IMR-90 (cell line): Measurements from ENCODE around the gene MRPS10. TPM values are rescaled to one million over a fixed set of nuclear protein-coding genes. Genes with fewer than 3 reads are reported as not detected.

ENCODE experiments used
- ATAC-seq: fragments of 200-7000 bp; cut with Tn5 transposase; 2 replicates; pipeline ENCODE4 v1.9.1; 2020; ENCODE audit warnings: low read depth, mild to moderate bottlenecking, moderate library complexity
- BruUV-seq: library from RNA; stranded (reverse); fragments of 400-500 nt; replicated peaks from 2 replicates; lab custom pipeline; 2021; lab: Mats Ljungman, UMichigan
- CTCF ChIA-PET: fragments of 300-600 bp; formaldehyde crosslinking; extraction: SDS; loops from one replicate; lab custom pipeline; 2021; ENCODE audit warnings: antibody characterized with exemption; lab: Yijun Ruan, JAX
- POLR2A ChIA-PET: fragments of 300-600 bp; sonication (Branson Sonifier 250); formaldehyde crosslinking; loops from one replicate; lab custom pipeline; 2022; ENCODE audit warnings: antibody characterized with exemption; ENCODE audit not compliant: unreplicated experiment; lab: Charles Lee
- DNase-seq: peaks from one replicate; pipeline ENCODE4 v3.0.0; 2013
- H2AFZ ChIP-seq: replicated peaks from 2 replicates; pipeline ENCODE3; 2013; ENCODE audit warnings: low read length, mild to moderate bottlenecking; ENCODE audit not compliant: poor library complexity
- H2AK5ac ChIP-seq: 2 replicates; pipeline ENCODE4 v1.6.1; 2013; ENCODE audit warnings: low read depth, low read length, inconsistent platforms
- H2AK9ac ChIP-seq: replicated peaks from 2 replicates; pipeline ENCODE3; 2013; ENCODE audit warnings: mild to moderate bottlenecking, low read depth, low read length, moderate library complexity; ENCODE audit not compliant: poor library complexity
- H2BK120ac ChIP-seq: 2 replicates; pipeline ENCODE4 v1.6.1; 2013; ENCODE audit warnings: low read depth, low read length, inconsistent platforms
- H2BK15ac ChIP-seq: 3 replicates; pipeline ENCODE4 v1.6.1; 2013; ENCODE audit warnings: low read depth, low read length, inconsistent platforms
- H2BK20ac ChIP-seq: 2 replicates; pipeline ENCODE4 v1.6.1; 2013; ENCODE audit warnings: low read depth, mild to moderate bottlenecking, inconsistent platforms, low read length, moderate library complexity
- H2BK5ac ChIP-seq: 2 replicates; pipeline ENCODE4 v1.6.1; 2013; ENCODE audit warnings: mild to moderate bottlenecking, low read depth, low read length, inconsistent platforms; ENCODE audit not compliant: poor library complexity, severe bottlenecking
- H3K14ac ChIP-seq: replicated peaks from 2 replicates; pipeline ENCODE4 v1.6.1; 2013; ENCODE audit warnings: low read depth, low read length, inconsistent platforms
- H3K18ac ChIP-seq: 2 replicates; pipeline ENCODE4 v1.6.1; 2013; ENCODE audit warnings: low read depth, low read length, control low read depth
- H3K23ac ChIP-seq: 2 replicates; pipeline ENCODE4 v1.6.1; 2013; ENCODE audit warnings: low read depth, low read length, inconsistent platforms
- H3K27ac ChIP-seq: 2 replicates; pipeline ENCODE4 v1.5.1; 2013; ENCODE audit warnings: mild to moderate bottlenecking, control low read depth, low read length; ENCODE audit not compliant: insufficient read depth
- H3K27me3 ChIP-seq: 2 replicates; pipeline ENCODE4 v1.6.1; 2013; ENCODE audit warnings: low read length; ENCODE audit not compliant: control insufficient read depth, insufficient read depth
- H3K36me3 ChIP-seq: 2 replicates; pipeline ENCODE4 v1.6.1; 2013; ENCODE audit warnings: low read length, mixed read lengths; ENCODE audit not compliant: control insufficient read depth, insufficient read depth
- H3K4ac ChIP-seq: 2 replicates; pipeline ENCODE4 v1.6.1; 2013; ENCODE audit warnings: low read depth, low read length, inconsistent platforms
- H3K4me1 ChIP-seq: 2 replicates; pipeline ENCODE4 v1.6.1; 2013; ENCODE audit warnings: low read length, mixed read lengths; ENCODE audit not compliant: control insufficient read depth, insufficient read depth
- H3K4me2 ChIP-seq: 2 replicates; pipeline ENCODE4 v1.6.1; 2013; ENCODE audit warnings: low read depth, mild to moderate bottlenecking, control low read depth, low read length, moderate library complexity
- H3K4me3 ChIP-seq: 2 replicates; pipeline ENCODE4 v1.5.1; 2013; ENCODE audit warnings: low read depth, mild to moderate bottlenecking, control low read depth, low read length, moderate library complexity; ENCODE audit not compliant: insufficient read depth
- H3K56ac ChIP-seq: 2 replicates; pipeline ENCODE4 v1.6.1; 2013; ENCODE audit warnings: low read length, inconsistent platforms; ENCODE audit not compliant: insufficient read depth; ENCODE audit errors: extremely low read depth
- H3K79me1 ChIP-seq, 2 experiments: 2 replicates each; pipeline ENCODE4 v1.6.1; 2013; ENCODE audit warnings: low read length in 2 of 2, inconsistent platforms in 1 of 2, low read depth in 1 of 2
- H3K9ac ChIP-seq: 2 replicates; pipeline ENCODE4 v1.6.1; 2013; ENCODE audit warnings: low read depth, low read length, control low read depth
- H3K9me1 ChIP-seq: 2 replicates; pipeline ENCODE4 v1.6.1; 2013; ENCODE audit warnings: low read length, inconsistent platforms; ENCODE audit not compliant: insufficient read depth
- H3K9me3 ChIP-seq: 2 replicates; pipeline ENCODE4 v1.6.1; 2013; ENCODE audit warnings: low read length; ENCODE audit not compliant: control insufficient read depth, insufficient read depth
- H4K20me1 ChIP-seq: 2 replicates; pipeline ENCODE4 v1.6.1; 2013; ENCODE audit warnings: low read length, inconsistent platforms; ENCODE audit not compliant: insufficient read depth
- H4K5ac ChIP-seq: 2 replicates; pipeline ENCODE4 v1.6.1; 2013; ENCODE audit warnings: mild to moderate bottlenecking, low read depth, low read length, control low read depth
- H4K8ac ChIP-seq, 2 experiments: 2 replicates each; pipeline ENCODE4 v1.6.1; 2013; ENCODE audit warnings: low read depth in 2 of 2, low read length in 2 of 2, control low read depth in 1 of 2, inconsistent platforms in 1 of 2
- H4K91ac ChIP-seq: 2 replicates; pipeline ENCODE4 v1.6.1; 2013; ENCODE audit warnings: low read depth, low read length, inconsistent platforms; ENCODE audit not compliant: insufficient read depth
- CHD1 ChIP-seq: IDR thresholded peaks from 2 replicates; pipeline ENCODE4 v1.6.1; 2012; ENCODE audit warnings: low read depth, low read length, improper control_type of control experiment
- FOS ChIP-seq: fragments of 150-350 bp; IDR thresholded peaks from 2 replicates; pipeline ENCODE4 v1.6.1; 2016; ENCODE audit warnings: low read depth, low read length
- WGBS, 2 experiments: methylation state at CpG; one replicate each; pipeline versions ENCODE4 v1.1.5 to v1.1.7; 2013; ENCODE audit warnings: missing lambda C conversion rate in 2 of 2; ENCODE audit not compliant: insufficient read length in 1 of 2; ENCODE audit errors: extremely low coverage in 2 of 2; 5-methylcytosine and 5-hydroxymethylcytosine counted together
- dilution Hi-C: fragments of 300-500 bp; cut with HindIII; formaldehyde crosslinking; loops from one replicate; pipeline ENCODE4 v1.14.3; 2018; ENCODE audit warnings: low sequenced_read_pairs; ENCODE audit not compliant: unreplicated experiment
- in situ Hi-C: fragments of 300-500 bp; cut with MboI; formaldehyde crosslinking; loops from 3 replicates; pipeline ENCODE4 v1.14.3; 2019; ENCODE audit warnings: low sequenced_read_pairs, inconsistent platforms, mixed read lengths
- intact Hi-C: fragments of 100-400 bp; cut with micrococcal nuclease; formaldehyde crosslinking; loops from 2 replicates; pipeline ENCODE4 v1.10.0; 2022
- polyA plus RNA-seq, 3 experiments: library from polyadenylated mRNA; depleted of rRNA; stranded (reverse); fragments of >200 nt; gene quantifications; 2 replicates each; pipeline ENCODE4 v1.2.3, GENCODE V29; 2012; ENCODE audit warnings: low replicate concordance in 1 of 3
- total RNA-seq: library from RNA; depleted of rRNA; stranded (reverse); fragments of >200 nt; gene quantifications from 2 replicates; pipeline ENCODE4 v1.2.3, GENCODE V29; 2012

Gene MRPS10
- total and polyA plus RNA-seq, 2 of the 4 experiments (the other 2 are of a cell fraction): 28.5 to 47.0 TPM

- peak; percentile 90 for ATAC-seq
- H3K27ac ChIP-seq: peak overlapping the region; percentile 87
- H3K4ac ChIP-seq: peak overlapping the region; percentile 89
- no TSS peak for BruUV-seq
- ChIA-PET POLR2A (interaction anchor here (0.8 kb wide), 1 partner anchor 12 kb away, joined by 3 read pairs; no protein-coding TSS in a partner anchor), CTCF (interaction anchor here (0.6 to 1.6 kb wide), 3 partner anchors 11 to 321 kb away, joined by 3 to 6 read pairs (median 4); no protein-coding TSS in a partner anchor)
- H3K36me3 ChIP-seq: peaks cover 18% of the 10 kb centered on the region
- H3K4me3 ChIP-seq: no peak overlapping the region
- peak overlapping the region; percentile 86 for H2BK20ac ChIP-seq
- no peak overlapping the region for H2AFZ ChIP-seq
- H3K4me2 ChIP-seq: peak overlapping the region; percentile 64
- peak overlapping the region; percentile 75 for H3K14ac ChIP-seq
- no CpG with 5 or more reads among the region's 3 CpGs for WGBS, 2 experiments
- intact Hi-C loops (loop anchor here (10.0 kb wide), 1 partner anchor 109 kb away; no protein-coding TSS in a partner anchor), in situ Hi-C loops (no loop called here), dilution Hi-C loops (no loop called here)
- no peak overlapping the region for H2AK5ac ChIP-seq
- peaks cover 17% of the 10 kb centered on the region for H3K4me1 ChIP-seq
- peaks cover 28% of the 10 kb centered on the region for H3K9me1 ChIP-seq
- H4K5ac ChIP-seq: no peak overlapping the region
- peak; percentile 84 for DNase-seq
- no peak overlapping the region; the same call in 1 of the 2 replicates for H3K9ac ChIP-seq
- no peak for TF ChIP-seq CHD1
- 0 out of 2 replicates have a peak, but pooled peaks have one; percentile 26 for TF ChIP-seq FOS
- no peaks in the 10 kb centered on the region for H3K27me3 ChIP-seq
- H4K91ac ChIP-seq: peak overlapping the region; percentile 88; the same call in 1 of the 2 replicates
- H3K9me3 ChIP-seq: no peaks in the 10 kb centered on the region
- peaks cover 3 to 22% of the 10 kb centered on the region in 2 experiments; a peak in 2 of 4 replicates for H3K79me1 ChIP-seq
- H2BK120ac ChIP-seq: peak overlapping the region; percentile 89
- H2BK15ac ChIP-seq: peak overlapping the region; percentile 13; the same call in 1 of the 3 replicates
- H4K8ac ChIP-seq: peak overlapping the region; percentile 38 to 85; a peak in 3 of 4 replicates
- peak overlapping the region; percentile 71; the same call in 1 of the 2 replicates for H3K23ac ChIP-seq
- no peak overlapping the region; the same call in 1 of the 2 replicates for H3K18ac ChIP-seq
- H2BK5ac ChIP-seq: peak overlapping the region; percentile 91
- no peak overlapping the region for H2AK9ac ChIP-seq
- peak overlapping the region; percentile 44; the same call in 1 of the 2 replicates for H3K56ac ChIP-seq
- H4K20me1 ChIP-seq: no peaks in the 10 kb centered on the region
These were observed 8.5 kb upstream of the MRPS10 start for GRCh38 chr6:42226161-42226611.
